Glutamatergic neuron (in vitro differentiated cells): Measurements from ENCODE around the gene PTPRN2. TPM values are rescaled to one million over a fixed set of nuclear protein-coding genes. Genes with fewer than 3 reads are reported as not detected.

Experiments used
- DNase-seq: peaks from one replicate; pipeline ENCODE4 v3.0.0; 2022
- H3K27ac Mint-ChIP-seq: one replicate; pipeline ENCODE4 v1.8.0; 2020; ENCODE audit warnings: mild to moderate bottlenecking, mixed read lengths, inconsistent platforms; ENCODE audit not compliant: unreplicated experiment
- H3K27me3 Mint-ChIP-seq: one replicate; pipeline ENCODE4 v1.8.0; 2020; ENCODE audit warnings: mild to moderate bottlenecking, moderate library complexity, mixed read lengths, inconsistent platforms; ENCODE audit not compliant: unreplicated experiment
- H3K36me3 Mint-ChIP-seq: one replicate; pipeline ENCODE4 v1.8.0; 2020; ENCODE audit warnings: mild to moderate bottlenecking, mixed read lengths, inconsistent platforms; ENCODE audit not compliant: unreplicated experiment
- H3K4me1 Mint-ChIP-seq: one replicate; pipeline ENCODE4 v1.8.0; 2020; ENCODE audit warnings: mild to moderate bottlenecking, low read depth, mixed read lengths, inconsistent platforms; ENCODE audit not compliant: unreplicated experiment
- H3K4me3 Mint-ChIP-seq: one replicate; pipeline ENCODE4 v1.8.0; 2020; ENCODE audit warnings: mild to moderate bottlenecking, mixed read lengths, inconsistent platforms; ENCODE audit not compliant: unreplicated experiment
- H3K9me3 Mint-ChIP-seq: one replicate; pipeline ENCODE4 v1.8.0; 2020; ENCODE audit warnings: mild to moderate bottlenecking, moderate library complexity, mixed read lengths, inconsistent platforms; ENCODE audit not compliant: unreplicated experiment
- CTCF ChIP-seq: fragments of 200-600 bp; sonication (generic); IDR thresholded peaks from one replicate; pipeline ENCODE4 v1.5.0; 2021; ENCODE audit not compliant: partially characterized antibody, unreplicated experiment
- total RNA-seq: library from RNA; stranded (reverse); fragmentation: NEBNext Ultra II Directional; extraction: Animal tissue kit (Norgen Biotek cat#: 25700); gene quantifications from one replicate; pipeline ENCODE4 v1.2.1, GENCODE V29; 2021; ENCODE audit not compliant: unreplicated experiment

Gene PTPRN2
- total RNA-seq, 1 donor from 2014 or later, result 49.0 TPM

GRCh38 chr7:157651366-157652160 lies 936.1 kb downstream of the PTPRN2 start:
- Mint-ChIP-seq H3K9me3 (peaks cover 12% of the 10 kb centered on the region), H3K27ac (no peak overlapping the region), H3K4me1 (no peaks in the 10 kb centered on the region), H3K4me3 (no peak overlapping the region), H3K27me3 (peaks cover 4% of the 10 kb centered on the region), H3K36me3 (peaks cover 4% of the 10 kb centered on the region)
- no peak for TF ChIP-seq CTCF
- DNase-seq, result no peak

GRCh38 chr7:157650801-157651200 lies 936.8 kb downstream of the PTPRN2 start:
- no peak for DNase-seq
- peaks cover 4% of the 10 kb centered on the region for H3K36me3 Mint-ChIP-seq
- TF ChIP-seq CTCF, result no peak
- peaks cover 12% of the 10 kb centered on the region for H3K9me3 Mint-ChIP-seq
- no peak overlapping the region for H3K27ac Mint-ChIP-seq
- H3K4me3 Mint-ChIP-seq, result no peak overlapping the region
- H3K4me1 Mint-ChIP-seq, result no peaks in the 10 kb centered on the region
- H3K27me3 Mint-ChIP-seq, result peaks cover 4% of the 10 kb centered on the region

GRCh38 chr7:157650131-157650631 lies 937.4 kb downstream of the PTPRN2 start:
- H3K9me3 Mint-ChIP-seq, result peaks cover 12% of the 10 kb centered on the region
- TF ChIP-seq CTCF, result no peak
- no peaks in the 10 kb centered on the region for H3K4me1 Mint-ChIP-seq
- H3K27me3 Mint-ChIP-seq, result peaks cover 4% of the 10 kb centered on the region
- no peak overlapping the region for H3K27ac Mint-ChIP-seq
- no peak for DNase-seq
- peaks cover 7% of the 10 kb centered on the region for H3K36me3 Mint-ChIP-seq
- H3K4me3 Mint-ChIP-seq, result no peak overlapping the region

GRCh38 chr7:157646551-157646950 lies 941.1 kb downstream of the PTPRN2 start:
- Mint-ChIP-seq H3K4me1 (no peaks in the 10 kb centered on the region), H3K4me3 (no peak overlapping the region), H3K27ac (no peak overlapping the region), H3K9me3 (peaks cover 16% of the 10 kb centered on the region), H3K36me3 (peaks cover 22% of the 10 kb centered on the region), H3K27me3 (peaks cover 7% of the 10 kb centered on the region)
- DNase-seq, result no peak
- no peak for TF ChIP-seq CTCF

- no peak for TF ChIP-seq CTCF
- Mint-ChIP-seq H3K9me3 (peaks cover 18% of the 10 kb centered on the region), H3K27ac (no peak overlapping the region), H3K36me3 (peaks cover 22% of the 10 kb centered on the region), H3K4me1 (no peaks in the 10 kb centered on the region), H3K27me3 (peaks cover 5% of the 10 kb centered on the region), H3K4me3 (no peak overlapping the region)
- no peak for DNase-seq
These were observed 942.1 kb downstream of the PTPRN2 start for GRCh38 chr7:157645539-157645938.
